NCI-H2171 (cell line): Measurements from ENCODE around the gene RPP25L.

ENCODE experiments used
- DNase-seq: peaks from one replicate; lab custom pipeline; 2025; lab: John Stamatoyannopoulos, UW

Gene RPP25L

DNA sequence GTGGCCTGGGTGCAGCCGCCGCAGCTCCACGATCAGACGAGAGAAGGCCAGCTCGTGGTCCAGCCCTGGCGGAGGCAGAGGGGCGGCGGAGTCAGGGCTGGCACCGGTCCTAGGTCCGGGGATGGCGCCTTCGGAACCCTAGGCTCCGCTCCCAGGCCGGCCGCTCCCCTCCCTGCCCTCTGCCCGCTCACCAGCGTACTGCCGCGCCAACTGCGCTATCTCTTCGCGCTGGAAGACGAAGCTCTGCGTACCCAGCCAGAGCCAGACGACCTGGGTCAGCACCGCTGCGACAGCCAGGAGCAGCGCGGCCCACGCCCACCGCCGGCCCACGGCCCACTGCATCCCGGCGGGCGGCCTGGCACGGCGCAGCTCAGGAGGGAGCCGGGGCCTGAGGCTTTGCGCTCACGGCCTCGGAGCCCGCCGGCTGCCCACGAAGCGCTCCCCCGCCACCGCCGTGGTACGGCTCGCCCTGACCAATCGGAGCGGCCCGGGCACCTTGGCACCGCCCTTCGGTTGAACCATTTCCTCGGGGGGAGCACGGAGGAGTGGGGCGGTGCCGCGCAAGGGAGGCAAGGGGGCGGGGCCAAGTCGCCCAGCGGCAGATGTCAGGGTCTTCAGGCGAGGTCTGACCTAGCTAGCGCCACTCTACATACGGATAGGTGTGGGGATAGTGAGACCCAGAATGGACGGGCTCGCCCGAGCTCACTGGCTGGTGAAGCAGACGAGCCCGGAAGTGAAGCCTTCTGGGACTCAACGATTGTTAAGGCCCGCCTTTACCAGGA is 25.6 kb upstream of the RPP25L start, which contains the start of gene SIGMAR1:
SIGMAR1 (minus strand) TSS at position 432 of the 782 bp plus-strand sequence; CDS start at position 342, 90 bp downstream.
- DNase-seq, result peak; percentile 78

DNA sequence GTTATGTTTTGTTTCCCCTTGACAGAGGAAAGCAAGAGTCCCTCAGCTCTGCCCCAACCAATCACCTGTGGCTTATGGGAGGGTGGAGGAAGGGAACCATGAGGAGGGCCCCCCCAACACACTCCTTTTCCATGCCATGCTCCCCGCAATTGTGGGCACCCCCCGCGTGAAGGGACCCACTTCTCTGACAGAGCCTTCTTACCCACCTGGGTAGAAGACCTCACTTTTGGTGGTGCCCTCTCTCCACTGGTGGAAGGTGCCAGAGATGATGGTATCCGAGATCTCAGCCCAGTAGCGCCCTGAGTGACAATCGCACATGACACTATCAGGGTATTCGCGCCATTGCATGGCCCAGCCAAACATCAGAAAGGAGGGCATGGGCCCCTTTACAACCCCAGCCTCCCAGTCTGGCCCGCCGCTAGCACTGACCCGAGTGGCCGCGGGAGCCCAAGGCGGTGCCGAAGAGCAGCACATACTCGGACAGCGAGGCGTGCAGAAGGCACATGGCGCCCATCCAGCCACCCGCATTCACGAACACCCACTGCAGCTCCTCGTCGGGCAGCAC is 25.0 kb upstream of the RPP25L start:
- DNase-seq, result no peak

DNA sequence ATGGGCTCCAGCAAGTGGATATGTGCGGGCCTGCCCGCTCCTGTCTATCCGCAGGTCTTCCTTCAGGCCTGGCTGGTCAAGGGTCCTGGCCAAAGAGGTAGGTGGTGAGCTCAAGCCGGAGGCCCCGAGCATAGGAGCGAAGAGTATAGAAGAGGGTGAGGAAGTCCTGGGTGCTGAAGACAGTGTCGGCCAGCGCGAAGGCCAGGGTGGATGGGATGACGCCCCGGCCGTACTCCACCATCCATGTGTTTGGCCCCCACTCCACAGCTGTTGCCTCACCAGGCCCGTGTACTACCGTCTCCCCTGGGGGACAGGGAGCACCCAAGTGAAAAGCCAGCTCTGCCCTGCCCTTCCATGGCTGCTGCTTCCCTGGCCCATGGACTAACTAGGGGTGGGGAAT is 23.7 kb upstream of the RPP25L start:
- DNase-seq, result no peak

DNA sequence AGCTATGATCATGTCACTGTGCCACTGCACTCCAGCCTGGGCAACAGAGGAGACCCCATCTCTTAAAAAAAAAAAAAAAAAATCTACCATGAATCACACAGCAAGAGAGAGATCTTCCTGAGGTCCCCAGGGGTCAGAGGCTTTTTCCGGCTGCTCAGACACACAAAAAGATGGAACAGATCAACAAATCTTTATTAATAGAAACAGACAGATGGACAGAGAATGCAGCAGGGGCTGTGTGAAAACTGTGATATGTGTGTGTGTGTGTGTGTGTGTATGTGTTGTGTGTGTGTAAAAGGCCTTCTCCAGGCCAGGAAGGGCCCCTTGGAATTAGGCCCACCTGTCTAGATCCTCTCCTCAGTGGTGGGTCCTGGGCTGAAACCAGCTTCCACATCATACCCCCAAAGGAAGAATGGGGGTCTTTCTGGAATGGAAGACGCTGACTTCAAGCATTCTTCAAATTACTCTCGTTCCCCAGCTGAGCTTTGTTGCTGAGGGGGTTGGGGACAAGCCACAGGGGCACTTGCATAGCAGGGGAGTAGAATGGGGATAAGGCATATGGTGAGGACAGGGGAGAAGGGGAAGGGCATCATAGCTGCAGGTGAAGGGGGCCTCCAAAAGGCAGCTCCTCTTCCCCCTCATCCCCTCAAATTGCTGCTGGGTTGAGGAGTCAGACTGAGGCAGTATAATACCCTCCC is 22.8 kb upstream of the RPP25L start:
- DNase-seq, result no peak

DNA sequence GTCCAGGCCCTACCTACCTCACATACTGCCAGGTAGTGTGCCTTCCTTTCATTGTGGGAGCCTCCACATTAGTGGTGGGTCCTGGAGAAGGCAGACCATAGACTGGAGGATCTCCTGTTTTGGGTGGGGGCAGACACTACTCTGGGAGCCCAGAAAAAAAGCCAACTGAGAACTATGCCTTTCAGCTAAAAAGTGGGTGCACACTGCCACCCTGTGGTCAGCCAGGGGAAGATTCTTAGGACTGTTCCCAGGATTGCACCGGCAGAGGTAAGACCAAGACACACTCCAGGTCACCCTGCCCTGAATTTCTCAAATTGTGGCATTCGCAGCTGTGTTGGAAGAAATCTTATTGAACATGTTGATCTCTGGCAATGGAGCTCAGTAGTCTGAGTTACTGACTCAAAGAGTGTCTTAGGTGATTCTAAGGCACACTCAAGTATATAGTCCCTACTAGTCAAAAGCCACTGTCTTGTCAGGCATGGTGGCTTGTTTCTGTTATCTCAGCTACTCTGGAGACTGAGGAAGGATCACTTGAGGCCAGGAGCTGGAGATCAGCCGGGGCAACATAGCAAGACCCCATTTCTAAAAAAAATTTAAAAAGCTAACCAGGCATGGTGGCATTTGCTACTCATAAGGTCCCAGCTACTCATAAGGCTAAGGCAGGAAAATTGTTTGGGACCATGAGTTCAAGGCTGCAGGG is 22.1 kb upstream of the RPP25L start:
- no peak for DNase-seq

DNA sequence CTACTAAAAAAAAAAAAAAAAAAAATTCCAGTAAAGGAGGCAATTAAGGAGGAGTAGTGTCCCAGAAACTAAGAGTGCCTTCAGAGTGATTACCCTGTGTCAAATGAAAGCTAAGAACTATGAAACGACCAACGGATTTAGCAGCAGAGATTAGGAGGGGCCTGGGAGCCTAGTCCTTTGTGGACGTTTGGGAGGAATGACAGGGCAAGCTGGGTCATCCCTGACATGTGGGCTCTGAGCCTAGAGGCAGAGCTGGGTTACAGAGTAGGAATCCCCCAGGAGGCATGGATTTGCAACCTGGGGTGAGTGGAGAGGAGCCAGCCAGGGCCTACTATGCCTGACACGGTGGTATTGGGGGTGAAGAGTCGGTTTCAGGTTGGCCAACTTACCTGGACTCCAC is 21.3 kb upstream of the RPP25L start:
- no peak for DNase-seq

DNA sequence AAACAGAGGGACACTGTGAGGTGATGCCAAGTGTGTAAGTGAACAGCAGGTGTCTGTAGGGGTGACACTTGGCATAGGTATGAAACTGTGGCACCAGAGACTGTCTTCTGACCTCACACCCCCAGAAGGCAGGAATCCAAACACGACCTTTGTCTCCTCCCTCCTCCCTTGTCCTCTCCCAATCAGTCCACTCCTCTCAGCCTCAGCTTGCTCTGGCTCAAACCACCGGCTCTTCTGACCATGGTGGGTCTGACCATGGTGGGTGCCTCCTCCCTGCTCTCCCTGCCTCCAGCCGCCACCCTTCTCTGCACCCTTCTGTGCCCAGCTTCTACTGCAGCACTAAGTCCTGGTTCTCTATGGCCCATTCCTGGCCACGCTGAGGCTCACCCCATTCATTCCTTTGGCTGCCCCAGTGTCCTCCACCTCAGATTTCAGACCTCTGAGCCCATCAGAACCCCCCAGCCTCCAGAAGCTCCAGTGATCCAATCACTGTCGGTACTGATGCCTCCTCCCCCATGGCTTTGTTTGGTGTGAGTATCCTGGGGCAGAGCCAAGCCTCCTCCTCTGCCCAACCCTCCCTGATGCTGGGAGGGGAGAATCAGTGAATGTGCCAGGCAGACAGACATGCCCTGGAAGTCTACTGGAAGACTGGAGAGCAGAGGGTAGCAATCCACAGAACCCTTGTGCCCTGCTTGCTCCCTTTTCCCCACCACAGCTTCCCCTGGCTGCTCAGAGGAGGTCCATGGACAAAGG is 18.7 kb upstream of the RPP25L start:
- DNase-seq, result no peak

DNA sequence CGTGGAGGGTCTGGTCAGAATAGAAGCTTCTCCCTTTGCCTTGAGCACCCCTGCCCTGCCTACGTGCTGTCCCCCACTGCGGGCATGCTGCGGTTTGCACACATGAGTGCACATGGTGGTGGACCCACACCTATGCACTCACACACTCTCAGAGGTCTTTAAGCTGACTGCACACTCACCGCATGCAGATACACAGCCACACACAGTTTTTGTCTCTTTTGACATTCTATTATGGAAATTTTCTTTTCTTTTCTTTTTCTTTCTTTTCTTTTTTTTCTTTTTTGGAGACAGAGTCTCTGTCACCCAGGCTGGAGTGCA is 17.6 kb upstream of the RPP25L start:
- no peak for DNase-seq

DNA sequence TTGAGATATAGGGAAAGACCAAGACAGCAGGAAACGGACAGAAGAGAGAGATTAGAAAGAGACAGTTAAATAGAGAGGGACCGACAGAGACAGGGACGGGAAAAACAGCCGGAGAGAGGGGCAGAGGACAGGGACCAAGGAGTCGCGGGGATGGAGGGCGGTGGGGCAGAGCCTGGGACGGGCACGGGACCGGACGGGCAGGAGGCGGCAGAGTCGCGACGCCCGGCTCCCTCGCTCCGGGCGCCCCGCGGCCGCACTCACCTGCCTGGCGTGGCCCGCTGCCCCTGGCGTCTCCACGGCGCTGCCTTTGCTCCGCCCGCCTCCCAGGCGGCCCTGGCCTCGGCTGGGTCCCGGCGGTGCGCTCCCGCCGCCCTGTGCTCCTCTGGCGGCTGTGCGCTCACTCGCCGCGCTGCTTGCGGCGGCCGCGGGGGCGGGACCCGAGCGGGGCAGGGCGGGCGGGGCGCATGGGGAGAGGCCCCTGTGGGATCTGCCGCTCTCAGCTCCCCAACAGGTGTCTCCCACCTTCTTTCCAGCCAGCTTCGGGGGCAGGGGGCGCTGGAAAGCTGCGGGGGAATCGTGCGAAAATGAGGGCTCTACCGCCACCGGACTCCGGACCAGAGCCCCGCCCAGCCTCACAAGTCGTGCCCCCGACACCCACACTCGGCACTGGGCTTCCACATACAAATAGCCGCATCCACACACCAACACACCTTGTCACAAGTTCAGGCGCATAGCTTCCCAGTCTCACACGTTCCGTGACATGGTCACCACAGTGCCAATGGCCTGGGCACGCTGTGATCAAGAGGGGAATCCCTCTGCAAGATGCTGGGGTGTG is 17.0 kb upstream of the RPP25L start, which contains the start of gene ARID3C:
ARID3C (minus strand) TSS at position 411 of the 835 bp plus-strand sequence. CDS start 1,052 bp downstream, outside the sequence.
- no peak for DNase-seq

DNA sequence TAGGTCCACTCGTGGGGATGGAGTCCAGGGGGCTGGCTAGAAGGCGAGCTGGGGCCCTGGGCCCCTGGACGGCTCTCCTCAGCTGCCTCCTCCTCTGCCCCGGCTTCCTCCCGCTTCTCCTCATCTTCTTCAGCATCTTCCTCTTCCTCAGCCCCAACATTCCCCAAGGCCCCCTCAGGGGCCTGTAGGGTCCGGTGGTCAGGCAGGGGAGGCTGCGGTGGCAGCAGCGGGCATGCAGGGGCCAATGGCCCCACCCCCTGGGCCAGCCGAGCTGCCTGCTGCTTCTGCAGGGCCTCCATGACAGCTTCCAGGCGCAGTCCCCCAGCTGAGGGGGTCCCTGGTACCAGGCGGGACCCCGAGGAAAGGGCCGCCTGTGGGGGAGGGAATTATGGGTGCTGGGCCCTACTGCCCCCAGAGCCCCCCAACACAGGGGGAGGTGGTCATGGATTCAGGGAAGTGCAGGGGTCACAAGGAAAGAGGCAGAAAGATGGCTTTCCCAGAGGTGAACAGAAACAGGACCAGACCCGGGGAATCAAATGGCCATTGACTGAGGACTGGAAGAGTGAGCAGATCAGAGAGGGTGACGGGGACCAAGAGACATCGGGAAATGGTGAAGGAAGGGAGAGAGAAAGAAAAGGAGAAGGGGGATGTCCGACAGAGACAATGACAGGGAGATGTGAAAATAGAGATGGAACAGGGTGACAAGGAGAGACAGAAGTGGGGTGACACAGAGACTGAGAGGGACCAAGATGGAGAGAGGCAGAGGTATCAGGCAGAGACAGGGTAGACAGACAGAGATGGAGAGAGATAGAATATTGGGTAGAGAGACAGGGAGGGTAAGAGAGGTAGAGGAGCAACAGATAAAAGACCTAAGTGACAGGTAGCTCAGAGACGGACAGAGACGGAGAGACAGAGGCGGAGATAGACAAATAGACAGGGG is 16.1 kb upstream of the RPP25L start:
- DNase-seq, result no peak

DNA sequence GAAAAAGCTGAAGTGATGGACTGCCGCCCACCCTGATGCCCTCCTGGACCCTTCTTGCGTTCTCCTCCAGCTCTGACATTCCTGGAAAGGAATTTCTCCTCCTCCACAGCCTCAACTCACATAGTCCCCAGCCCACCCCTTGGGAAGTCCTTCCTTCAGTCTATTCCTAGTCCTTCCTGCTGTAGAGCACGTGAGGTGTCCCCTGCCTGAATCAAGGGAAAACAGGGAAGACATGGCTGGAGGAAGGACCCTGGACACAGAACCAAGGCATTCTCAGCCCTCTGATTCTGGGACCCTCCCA is 13.2 kb upstream of the RPP25L start:
- DNase-seq, result no peak

DNA sequence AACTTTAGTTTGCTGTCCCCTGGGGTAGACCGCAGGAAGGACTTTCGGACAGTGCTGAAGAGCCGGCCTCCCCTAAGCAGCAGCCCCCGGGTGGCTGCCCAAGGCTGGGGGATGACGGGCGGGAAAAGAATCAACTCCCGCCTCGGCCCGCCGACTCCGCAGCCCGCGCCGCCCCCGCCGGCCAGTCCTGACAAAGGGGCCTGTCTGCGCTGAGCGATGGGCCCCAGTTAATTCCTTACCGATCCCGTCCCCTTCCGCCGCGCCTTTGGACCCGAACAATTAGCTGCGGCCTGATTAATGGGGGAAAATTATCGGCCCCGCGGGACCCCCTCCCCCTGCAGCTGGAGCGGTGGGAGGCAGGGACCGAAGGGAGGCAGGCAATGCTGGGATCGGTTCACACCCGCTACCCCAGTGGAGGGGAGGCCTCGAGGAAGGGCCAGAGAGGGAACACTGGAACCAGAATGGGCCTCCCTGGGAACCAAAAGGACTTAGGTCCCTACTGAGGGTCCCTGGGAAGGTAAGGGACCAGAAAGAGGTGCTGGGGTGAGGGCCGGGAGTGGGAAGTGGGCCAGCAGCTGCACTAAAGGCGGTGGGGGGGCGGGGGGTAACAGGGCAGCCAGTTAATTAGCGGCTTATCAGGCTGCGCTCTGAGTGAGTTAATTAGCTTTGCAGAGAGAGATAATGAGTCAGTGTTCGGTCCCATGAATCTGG is 12.7 kb upstream of the RPP25L start:
- DNase-seq, result no peak

DNA sequence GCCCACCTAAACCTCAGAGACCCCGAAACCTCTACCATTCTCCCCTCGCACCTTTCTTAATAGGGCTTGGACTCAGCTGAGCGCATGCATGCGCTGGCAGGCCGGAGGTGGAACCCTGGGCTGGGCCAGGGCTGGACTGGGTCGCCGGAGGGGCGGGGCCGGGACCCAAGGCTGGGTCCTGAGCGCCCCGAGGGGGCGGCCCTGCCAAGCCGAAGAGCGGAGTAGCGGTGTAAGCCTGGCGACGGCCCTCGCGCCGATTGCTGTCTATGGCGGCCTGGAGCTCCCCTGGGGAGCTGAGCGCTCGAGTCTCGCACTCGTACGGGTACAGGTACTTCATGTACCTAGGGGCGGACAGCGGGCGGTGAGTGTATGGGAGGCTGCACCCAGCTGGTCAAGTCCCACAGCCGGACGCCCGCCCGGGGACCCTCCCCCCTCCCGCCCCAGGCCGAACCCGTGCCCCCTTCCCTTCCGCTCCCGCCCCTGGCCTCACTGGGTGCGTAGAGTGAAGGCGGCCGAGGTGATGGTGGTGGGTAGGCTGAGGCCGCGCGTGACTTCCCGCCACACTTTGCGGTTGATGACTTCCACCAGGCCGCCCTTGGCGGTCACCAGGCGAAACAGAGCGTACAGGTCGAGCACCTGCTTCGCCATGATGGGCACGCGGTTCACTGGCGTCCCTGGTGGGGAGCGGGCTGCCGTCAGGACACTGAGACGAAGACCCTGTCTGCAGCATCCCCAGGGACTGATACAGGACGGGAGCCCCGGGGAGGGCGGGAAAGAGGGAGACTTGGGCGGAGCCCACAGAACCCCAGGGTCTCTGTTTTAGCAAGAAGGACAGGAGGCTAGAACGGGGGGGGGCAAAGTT is 11.7 kb upstream of the RPP25L start:
- DNase-seq, result no peak

DNA sequence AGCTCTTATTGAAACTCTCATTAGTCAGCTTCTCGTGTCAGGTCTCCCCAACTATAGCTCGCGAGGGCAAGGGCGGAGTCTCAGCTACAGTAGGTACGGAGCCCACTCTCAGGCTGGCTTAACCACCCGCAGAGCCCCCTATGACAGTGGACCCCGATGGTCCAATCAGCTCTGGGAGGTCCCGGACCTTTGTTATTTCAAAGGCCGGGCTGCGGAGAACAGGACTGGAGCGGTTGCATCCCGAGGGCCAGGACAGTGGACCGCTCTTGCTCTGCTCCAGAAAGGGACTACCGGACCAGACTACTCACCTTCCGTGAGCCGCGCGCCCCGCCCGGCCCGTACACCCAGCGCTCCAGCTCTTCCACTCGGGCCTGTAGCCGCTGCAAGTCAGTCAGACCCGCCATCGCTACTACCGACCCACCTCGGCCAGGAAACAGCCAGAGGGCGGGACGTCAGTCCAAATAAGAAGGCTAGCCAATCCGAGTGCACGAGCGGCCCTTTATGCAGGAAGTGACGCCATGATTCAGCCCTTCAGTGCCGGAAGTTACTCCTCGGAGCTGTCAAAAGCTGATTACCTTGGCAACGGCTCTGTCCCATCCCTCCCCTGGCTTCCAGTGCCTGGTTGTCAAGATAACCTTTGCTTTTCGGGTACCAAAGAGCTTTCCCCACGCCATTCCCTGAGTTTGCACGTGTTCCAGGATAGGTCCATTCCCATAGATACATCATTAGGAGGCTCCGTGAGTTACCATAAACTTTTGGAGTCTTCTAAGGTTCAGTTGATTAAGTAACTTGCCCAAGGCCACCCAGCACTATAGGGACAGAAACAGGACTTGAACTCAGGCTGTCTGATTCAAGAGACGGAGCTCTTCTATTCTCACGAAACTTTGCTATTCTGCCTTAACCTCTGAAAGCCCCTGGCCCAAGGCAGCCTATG is 8.4 kb upstream of the RPP25L start, which contains the start of gene DCTN3:
DCTN3 (minus strand) TSS at position 435 of the 934 bp plus-strand sequence; CDS start at position 404, 31 bp downstream.
- peak; percentile 80 for DNase-seq

DNA sequence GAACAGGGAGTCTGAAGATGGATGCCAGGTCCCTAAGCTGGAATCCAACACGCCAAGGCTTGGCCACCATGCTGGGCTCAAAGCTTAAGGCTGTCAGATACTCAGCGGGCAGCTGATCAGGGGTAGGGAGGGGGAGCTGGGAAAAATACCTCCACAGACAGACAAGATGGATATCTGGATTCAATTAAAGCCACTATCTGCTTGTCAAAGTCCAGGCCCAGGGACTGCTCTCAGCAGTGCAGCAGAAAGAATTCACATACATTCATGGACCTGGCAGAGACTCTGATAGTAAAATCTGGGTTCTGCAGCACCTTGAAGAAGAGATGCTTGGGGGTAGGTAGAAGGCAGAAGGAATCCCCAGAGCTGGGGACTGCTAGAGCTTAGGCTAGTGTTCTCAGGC is 3.2 kb upstream of the RPP25L start:
- DNase-seq, result no peak

DNA sequence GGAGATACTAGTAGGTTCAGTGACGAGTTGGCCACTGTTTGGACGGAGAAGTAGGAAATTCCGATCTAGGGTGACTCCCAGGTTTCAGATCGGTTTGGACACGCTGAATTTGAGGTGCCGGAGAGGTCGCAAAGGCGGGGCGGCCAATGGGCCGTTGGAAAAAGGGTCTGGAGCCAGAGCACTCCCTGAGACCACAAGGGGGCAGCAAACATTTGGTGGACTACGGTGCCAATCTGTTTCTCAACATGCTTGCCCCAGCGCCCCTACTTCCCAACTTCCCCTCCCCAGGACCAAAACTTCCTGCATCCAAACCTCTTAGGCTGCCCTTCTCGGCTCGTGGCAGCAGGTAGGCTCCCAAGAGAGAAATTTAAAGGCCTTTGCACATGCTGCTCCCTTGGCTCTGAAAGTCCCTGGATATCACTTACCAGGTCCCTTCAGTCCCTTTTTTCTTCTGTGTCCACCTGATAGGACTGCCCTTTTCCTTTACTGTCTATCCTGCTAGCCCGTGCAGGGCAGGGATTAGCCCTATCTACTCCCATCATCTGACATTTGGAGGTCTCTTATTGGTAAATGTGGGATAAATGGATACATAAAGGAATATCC is 992 bp upstream of the RPP25L start:
- DNase-seq, result peak; percentile 19
